ENCODE results near the gene HPSE2.

GRCh38 chr10:98524124-98524523 lies 711.5 kb downstream of the HPSE2 start:
- TF ChIP-seq CTCF (conservative IDR thresholded peaks at IDR 0.05) (no peak), ZFX (IDR thresholded peaks at IDR 0.05) (no peak)

All from C4-2B (cell line).